SK-N-SH treated with all-trans-retinoic acid at 6 μM for 48 hours (cell line): ENCODE results near the gene MRPL40.

Experiments used
- ATAC-seq: fragments of 200-7000 bp; cut with Tn5 transposase; 3 replicates; pipeline ENCODE4 v1.9.1; 2020; ENCODE audit warnings: mild to moderate bottlenecking, moderate library complexity
- ARNTL ChIP-seq: fragments of 450-650 bp; formaldehyde crosslinking; IDR thresholded peaks from 2 replicates; pipeline ENCODE4 v1.5.0; 2020; ENCODE audit warnings: low read depth, mild to moderate bottlenecking, moderate library complexity, borderline replicate concordance
- BACH2 ChIP-seq: fragments of 250-450 bp; sonication (Bioruptor Pico); IDR thresholded peaks from 2 replicates; pipeline ENCODE4 v1.9.0; 2021; ENCODE audit warnings: mild to moderate bottlenecking, borderline replicate concordance
- CSDC2 ChIP-seq: fragments of 250-450 bp; sonication (Bioruptor Pico); IDR thresholded peaks from 2 replicates; pipeline ENCODE4 v1.5.0; 2020; ENCODE audit warnings: mild to moderate bottlenecking, moderate library complexity
- ESRRG ChIP-seq: fragments of 250-450 bp; sonication (Bioruptor Pico); IDR thresholded peaks from 2 replicates; pipeline ENCODE4 v1.6.1; 2021; ENCODE audit warnings: mild to moderate bottlenecking
- GLIS3 ChIP-seq: fragments of 250-450 bp; sonication (Bioruptor Pico); IDR thresholded peaks from 2 replicates; pipeline ENCODE4 v1.5.0; 2020; ENCODE audit warnings: mild to moderate bottlenecking, moderate library complexity
- ISL1 ChIP-seq: fragments of 250-450 bp; sonication (Bioruptor Pico); IDR thresholded peaks from 2 replicates; pipeline ENCODE4 v2.1.2; 2022; ENCODE audit warnings: mild to moderate bottlenecking, moderate library complexity
- OSR1 ChIP-seq: fragments of 250-450 bp; sonication (Bioruptor Pico); IDR thresholded peaks from 2 replicates; pipeline ENCODE4 v1.8.0; 2022; ENCODE audit warnings: moderate library complexity, mild to moderate bottlenecking, inconsistent platforms
- PPARA ChIP-seq: fragments of 250-450 bp; sonication (Bioruptor Pico); IDR thresholded peaks from 2 replicates; pipeline ENCODE4 v1.5.0; 2020; ENCODE audit warnings: mild to moderate bottlenecking, borderline replicate concordance
- RARB ChIP-seq: fragments of 250-450 bp; sonication (Bioruptor Pico); IDR thresholded peaks from 2 replicates; pipeline ENCODE4 v1.8.0; 2021; ENCODE audit warnings: mild to moderate bottlenecking, moderate library complexity
- SNAI2 ChIP-seq: fragments of 250-450 bp; sonication (Bioruptor Pico); IDR thresholded peaks from 2 replicates; pipeline ENCODE4 v1.5.0; 2020; ENCODE audit warnings: mild to moderate bottlenecking, moderate library complexity
- TOX ChIP-seq: fragments of 250-450 bp; sonication (Bioruptor Pico); IDR thresholded peaks from 2 replicates; pipeline ENCODE4 v1.8.0; 2021; ENCODE audit warnings: mild to moderate bottlenecking, moderate library complexity, borderline replicate concordance
- ZC3H10 ChIP-seq: fragments of 250-450 bp; sonication (Bioruptor Pico); IDR thresholded peaks from 2 replicates; pipeline ENCODE4 v1.5.1; 2021; ENCODE audit warnings: mild to moderate bottlenecking, moderate library complexity
- ZFP3 ChIP-seq: fragments of 250-450 bp; sonication (Bioruptor Pico); IDR thresholded peaks from 2 replicates; pipeline ENCODE4 v1.5.0; 2020; ENCODE audit warnings: mild to moderate bottlenecking, moderate library complexity
- ZFP30 ChIP-seq: fragments of 450-650 bp; formaldehyde crosslinking; IDR thresholded peaks from 2 replicates; pipeline ENCODE4 v1.5.0; 2022; ENCODE audit warnings: mild to moderate bottlenecking, moderate library complexity
- ZNF565 ChIP-seq: fragments of 450-650 bp; formaldehyde crosslinking; conservative IDR thresholded peaks from 2 replicates; pipeline ENCODE4 v1.5.0; 2020; ENCODE audit warnings: low read depth, mild to moderate bottlenecking, moderate library complexity
- ZNF70 ChIP-seq: fragments of 450-650 bp; formaldehyde crosslinking; IDR thresholded peaks from 2 replicates; pipeline ENCODE4 v1.5.0; 2020; ENCODE audit warnings: mild to moderate bottlenecking, moderate library complexity
- ZNF8 ChIP-seq: fragments of 450-650 bp; formaldehyde crosslinking; IDR thresholded peaks from 2 replicates; pipeline ENCODE4 v1.5.0; 2020; ENCODE audit warnings: mild to moderate bottlenecking, moderate library complexity
- TF ChIP-seq, protein P1 (sequence below): fragments of 250-450 bp; sonication (Bioruptor Pico); IDR thresholded peaks from 2 replicates; pipeline ENCODE4 v1.5.1; 2020; ENCODE audit warnings: low read depth, mild to moderate bottlenecking, moderate library complexity
- TF ChIP-seq, protein P2 (sequence below): fragments of 250-450 bp; sonication (Bioruptor Pico); IDR thresholded peaks from 2 replicates; pipeline ENCODE4 v1.5.1; 2021; ENCODE audit warnings: mild to moderate bottlenecking, moderate library complexity
- TF ChIP-seq, protein P3 (sequence below): fragments of 250-450 bp; sonication (Bioruptor Pico); IDR thresholded peaks from 2 replicates; pipeline ENCODE4 v1.8.0; 2020; ENCODE audit warnings: mild to moderate bottlenecking, moderate library complexity, borderline replicate concordance
- TF ChIP-seq, protein P4 (sequence below): fragments of 250-450 bp; sonication (Bioruptor Pico); IDR thresholded peaks from 2 replicates; pipeline ENCODE4 v1.5.0; 2020; ENCODE audit warnings: mild to moderate bottlenecking, moderate library complexity
- TF ChIP-seq, protein P5 (sequence below): fragments of 250-450 bp; sonication (Bioruptor Pico); IDR thresholded peaks from 2 replicates; pipeline ENCODE4 v1.8.0; 2021; ENCODE audit warnings: low read depth, mild to moderate bottlenecking, moderate library complexity, borderline replicate concordance

The MRPL40 gene

DNA sequence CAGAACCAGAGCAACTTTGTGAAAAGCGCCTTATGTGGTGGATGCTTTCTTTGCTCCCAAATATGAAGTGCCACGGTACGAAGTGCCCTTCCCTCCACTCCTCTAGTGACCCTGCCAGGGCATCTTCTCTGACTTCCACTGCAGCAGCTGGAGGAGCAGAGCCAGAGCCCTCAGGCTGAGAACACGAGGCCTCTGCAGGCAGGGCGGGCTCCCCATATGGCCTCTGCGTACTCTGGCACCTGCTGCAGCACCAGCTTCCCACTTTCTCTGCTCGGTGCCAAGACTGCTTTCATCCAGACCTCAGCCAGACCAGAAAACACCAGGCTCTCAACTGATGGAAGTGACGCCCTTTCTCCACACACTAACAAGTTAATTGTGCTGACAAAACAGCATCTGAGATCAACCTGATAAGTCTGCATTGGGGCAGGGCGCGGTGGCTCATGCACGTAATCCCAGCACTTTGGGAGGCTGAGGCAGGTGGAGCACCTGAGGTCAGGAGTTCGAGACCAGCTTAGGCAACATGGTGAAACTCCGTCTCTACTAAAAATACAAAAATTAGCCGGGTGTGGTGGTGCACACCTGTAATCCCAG, 33.9 kb downstream of the MRPL40 start:
- no peak for ATAC-seq
- no peak for TF ChIP-seq SNAI2 (CRISPR knock-in tag)
- TF ChIP-seq, protein P1, sequence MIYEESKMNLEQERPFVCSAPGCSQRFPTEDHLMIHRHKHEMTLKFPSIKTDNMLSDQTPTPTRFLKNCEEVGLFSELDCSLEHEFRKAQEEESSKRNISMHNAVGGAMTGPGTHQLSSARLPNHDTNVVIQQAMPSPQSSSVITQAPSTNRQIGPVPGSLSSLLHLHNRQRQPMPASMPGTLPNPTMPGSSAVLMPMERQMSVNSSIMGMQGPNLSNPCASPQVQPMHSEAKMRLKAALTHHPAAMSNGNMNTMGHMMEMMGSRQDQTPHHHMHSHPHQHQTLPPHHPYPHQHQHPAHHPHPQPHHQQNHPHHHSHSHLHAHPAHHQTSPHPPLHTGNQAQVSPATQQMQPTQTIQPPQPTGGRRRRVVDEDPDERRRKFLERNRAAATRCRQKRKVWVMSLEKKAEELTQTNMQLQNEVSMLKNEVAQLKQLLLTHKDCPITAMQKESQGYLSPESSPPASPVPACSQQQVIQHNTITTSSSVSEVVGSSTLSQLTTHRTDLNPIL (CRISPR knock-in tag), result no peak
- TF ChIP-seq RARB (CRISPR knock-in tag), result no peak
- TF ChIP-seq, protein P2, sequence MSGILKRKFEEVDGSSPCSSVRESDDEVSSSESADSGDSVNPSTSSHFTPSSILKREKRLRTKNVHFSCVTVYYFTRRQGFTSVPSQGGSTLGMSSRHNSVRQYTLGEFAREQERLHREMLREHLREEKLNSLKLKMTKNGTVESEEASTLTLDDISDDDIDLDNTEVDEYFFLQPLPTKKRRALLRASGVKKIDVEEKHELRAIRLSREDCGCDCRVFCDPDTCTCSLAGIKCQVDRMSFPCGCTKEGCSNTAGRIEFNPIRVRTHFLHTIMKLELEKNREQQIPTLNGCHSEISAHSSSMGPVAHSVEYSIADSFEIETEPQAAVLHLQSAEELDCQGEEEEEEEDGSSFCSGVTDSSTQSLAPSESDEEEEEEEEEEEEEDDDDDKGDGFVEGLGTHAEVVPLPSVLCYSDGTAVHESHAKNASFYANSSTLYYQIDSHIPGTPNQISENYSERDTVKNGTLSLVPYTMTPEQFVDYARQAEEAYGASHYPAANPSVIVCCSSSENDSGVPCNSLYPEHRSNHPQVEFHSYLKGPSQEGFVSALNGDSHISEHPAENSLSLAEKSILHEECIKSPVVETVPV (CRISPR knock-in tag), result no peak
- TF ChIP-seq ZNF8 (CRISPR knock-in tag), result no peak
- TF ChIP-seq, protein P3, sequence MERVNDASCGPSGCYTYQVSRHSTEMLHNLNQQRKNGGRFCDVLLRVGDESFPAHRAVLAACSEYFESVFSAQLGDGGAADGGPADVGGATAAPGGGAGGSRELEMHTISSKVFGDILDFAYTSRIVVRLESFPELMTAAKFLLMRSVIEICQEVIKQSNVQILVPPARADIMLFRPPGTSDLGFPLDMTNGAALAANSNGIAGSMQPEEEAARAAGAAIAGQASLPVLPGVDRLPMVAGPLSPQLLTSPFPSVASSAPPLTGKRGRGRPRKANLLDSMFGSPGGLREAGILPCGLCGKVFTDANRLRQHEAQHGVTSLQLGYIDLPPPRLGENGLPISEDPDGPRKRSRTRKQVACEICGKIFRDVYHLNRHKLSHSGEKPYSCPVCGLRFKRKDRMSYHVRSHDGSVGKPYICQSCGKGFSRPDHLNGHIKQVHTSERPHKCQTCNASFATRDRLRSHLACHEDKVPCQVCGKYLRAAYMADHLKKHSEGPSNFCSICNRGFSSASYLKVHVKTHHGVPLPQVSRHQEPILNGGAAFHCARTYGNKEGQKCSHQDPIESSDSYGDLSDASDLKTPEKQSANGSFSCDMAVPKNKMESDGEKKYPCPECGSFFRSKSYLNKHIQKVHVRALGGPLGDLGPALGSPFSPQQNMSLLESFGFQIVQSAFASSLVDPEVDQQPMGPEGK (CRISPR knock-in tag), result no peak
- TF ChIP-seq ZNF70 (CRISPR knock-in tag), result no peak
- no peak for TF ChIP-seq PPARA (CRISPR knock-in tag)
- TF ChIP-seq ISL1 (CRISPR knock-in tag), result no peak
- no peak for TF ChIP-seq TOX
- TF ChIP-seq ZNF565 (CRISPR knock-in tag), result no peak
- TF ChIP-seq, protein P4, sequence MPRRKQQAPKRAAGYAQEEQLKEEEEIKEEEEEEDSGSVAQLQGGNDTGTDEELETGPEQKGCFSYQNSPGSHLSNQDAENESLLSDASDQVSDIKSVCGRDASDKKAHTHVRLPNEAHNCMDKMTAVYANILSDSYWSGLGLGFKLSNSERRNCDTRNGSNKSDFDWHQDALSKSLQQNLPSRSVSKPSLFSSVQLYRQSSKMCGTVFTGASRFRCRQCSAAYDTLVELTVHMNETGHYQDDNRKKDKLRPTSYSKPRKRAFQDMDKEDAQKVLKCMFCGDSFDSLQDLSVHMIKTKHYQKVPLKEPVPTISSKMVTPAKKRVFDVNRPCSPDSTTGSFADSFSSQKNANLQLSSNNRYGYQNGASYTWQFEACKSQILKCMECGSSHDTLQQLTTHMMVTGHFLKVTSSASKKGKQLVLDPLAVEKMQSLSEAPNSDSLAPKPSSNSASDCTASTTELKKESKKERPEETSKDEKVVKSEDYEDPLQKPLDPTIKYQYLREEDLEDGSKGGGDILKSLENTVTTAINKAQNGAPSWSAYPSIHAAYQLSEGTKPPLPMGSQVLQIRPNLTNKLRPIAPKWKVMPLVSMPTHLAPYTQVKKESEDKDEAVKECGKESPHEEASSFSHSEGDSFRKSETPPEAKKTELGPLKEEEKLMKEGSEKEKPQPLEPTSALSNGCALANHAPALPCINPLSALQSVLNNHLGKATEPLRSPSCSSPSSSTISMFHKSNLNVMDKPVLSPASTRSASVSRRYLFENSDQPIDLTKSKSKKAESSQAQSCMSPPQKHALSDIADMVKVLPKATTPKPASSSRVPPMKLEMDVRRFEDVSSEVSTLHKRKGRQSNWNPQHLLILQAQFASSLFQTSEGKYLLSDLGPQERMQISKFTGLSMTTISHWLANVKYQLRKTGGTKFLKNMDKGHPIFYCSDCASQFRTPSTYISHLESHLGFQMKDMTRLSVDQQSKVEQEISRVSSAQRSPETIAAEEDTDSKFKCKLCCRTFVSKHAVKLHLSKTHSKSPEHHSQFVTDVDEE (CRISPR knock-in tag), result no peak
- TF ChIP-seq ZFP30 (CRISPR knock-in tag), result no peak
- TF ChIP-seq BACH2, result no peak
- TF ChIP-seq ZFP3, result no peak
- no peak for TF ChIP-seq OSR1 (CRISPR knock-in tag)
- no peak for TF ChIP-seq ESRRG (CRISPR knock-in tag)
- no peak for TF ChIP-seq GLIS3 (CRISPR knock-in tag)
- TF ChIP-seq, protein P5, sequence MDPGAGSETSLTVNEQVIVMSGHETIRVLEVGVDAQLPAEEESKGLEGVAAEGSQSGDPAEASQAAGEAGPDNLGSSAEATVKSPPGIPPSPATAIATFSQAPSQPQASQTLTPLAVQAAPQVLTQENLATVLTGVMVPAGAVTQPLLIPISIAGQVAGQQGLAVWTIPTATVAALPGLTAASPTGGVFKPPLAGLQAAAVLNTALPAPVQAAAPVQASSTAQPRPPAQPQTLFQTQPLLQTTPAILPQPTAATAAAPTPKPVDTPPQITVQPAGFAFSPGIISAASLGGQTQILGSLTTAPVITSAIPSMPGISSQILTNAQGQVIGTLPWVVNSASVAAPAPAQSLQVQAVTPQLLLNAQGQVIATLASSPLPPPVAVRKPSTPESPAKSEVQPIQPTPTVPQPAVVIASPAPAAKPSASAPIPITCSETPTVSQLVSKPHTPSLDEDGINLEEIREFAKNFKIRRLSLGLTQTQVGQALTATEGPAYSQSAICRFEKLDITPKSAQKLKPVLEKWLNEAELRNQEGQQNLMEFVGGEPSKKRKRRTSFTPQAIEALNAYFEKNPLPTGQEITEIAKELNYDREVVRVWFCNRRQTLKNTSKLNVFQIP (CRISPR knock-in tag), result no peak
- no peak for TF ChIP-seq ARNTL (CRISPR knock-in tag)

DNA sequence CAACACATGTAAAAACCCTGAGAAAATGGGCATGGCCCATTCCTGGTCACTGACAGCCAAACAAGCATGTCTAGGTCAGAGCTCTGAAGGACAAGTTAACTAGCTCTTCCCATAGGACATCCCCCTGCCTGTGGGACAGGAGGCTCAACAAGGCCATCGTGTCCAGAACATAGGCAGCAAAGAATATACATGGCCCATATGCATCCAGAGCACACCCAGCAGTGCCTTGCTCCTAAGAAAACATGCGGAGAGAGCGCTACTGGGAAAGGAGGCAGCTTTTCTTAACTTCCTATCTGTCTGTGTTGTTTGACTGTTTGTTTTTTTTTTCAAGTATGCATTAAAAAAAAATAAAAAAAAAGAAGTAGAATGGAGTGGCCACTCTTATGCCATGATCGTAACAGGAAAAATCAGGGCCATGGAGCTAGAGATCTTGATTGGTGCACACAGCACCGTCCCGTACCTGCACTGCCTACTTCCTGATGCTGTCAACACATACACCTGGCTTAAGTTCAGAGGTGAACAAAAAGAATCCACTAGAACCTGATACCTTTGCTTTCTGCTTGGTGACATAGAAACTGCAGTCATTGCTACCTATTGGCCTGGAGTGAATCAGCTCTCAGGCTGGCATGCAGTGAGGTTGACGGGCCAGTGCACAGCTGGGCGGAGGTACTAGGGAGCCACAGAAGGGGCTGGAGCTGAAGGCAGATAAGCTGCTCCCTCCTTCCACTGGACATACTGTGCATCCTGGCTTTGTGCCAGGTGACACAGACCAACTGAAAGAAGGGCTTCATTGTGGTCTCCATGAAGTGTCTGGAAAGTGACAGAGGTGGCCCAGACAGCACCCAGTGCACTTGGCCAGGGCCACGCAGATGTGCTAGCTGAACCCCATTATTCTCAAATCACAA, 34.8 kb downstream of the MRPL40 start:
- ATAC-seq, result no peak
- TF ChIP-seq RARB (CRISPR knock-in tag), result no peak
- no peak for TF ChIP-seq OSR1 (CRISPR knock-in tag)
- no peak for TF ChIP-seq TOX
- no peak for TF ChIP-seq BACH2
- TF ChIP-seq, protein P5 (CRISPR knock-in tag), result no peak
- no peak for TF ChIP-seq ESRRG (CRISPR knock-in tag)
- TF ChIP-seq, protein P4 (CRISPR knock-in tag), result no peak
- TF ChIP-seq GLIS3 (CRISPR knock-in tag), result no peak
- TF ChIP-seq ZC3H10 (CRISPR knock-in tag), result no peak
- TF ChIP-seq PPARA (CRISPR knock-in tag), result no peak
- TF ChIP-seq CSDC2 (CRISPR knock-in tag), result no peak
